Stimulated activated naive B cell treated with anti-CD40 and anti-IgM and Interleukin-4, amounts not matched to agents 10 μg/mL and 1 μg/mL and 100 μg/mL, for 72 hours (primary cell): ENCODE measurements around the gene HP1BP3.
"Not testable (repeated sequence)": the region's sequence is repeated elsewhere in the genome, so short reads cannot be mapped to it uniquely, and the experiment has no call there.

Source experiments
- ATAC-seq, 2 donors: fragments of 150-1000 bp; cut with Tn5 transposase; replicated peaks; 2 replicates each; pipeline ENCODE4 v1.10.0; 2021; ENCODE audit warnings: moderate library complexity in 1 of 2
- DNase-seq: peaks from one replicate; pipeline ENCODE4 v3.0.0; 2021
- H3K27ac Mint-ChIP-seq: one replicate; pipeline ENCODE4 v1.8.0; 2022; ENCODE audit warnings: mild to moderate bottlenecking, mixed read lengths
- H3K27me3 Mint-ChIP-seq, 2 donors: one replicate each; pipeline ENCODE4 v1.8.0; 2022; ENCODE audit warnings: mixed read lengths in 2 of 2
- H3K36me3 Mint-ChIP-seq, 2 donors: one replicate each; pipeline ENCODE4 v1.8.0; 2022; ENCODE audit warnings: mixed read lengths in 2 of 2, mild to moderate bottlenecking in 1 of 2
- H3K4me1 Mint-ChIP-seq, 2 donors: one replicate each; pipeline ENCODE4 v1.8.0; 2022; ENCODE audit warnings: mixed read lengths in 2 of 2, mild to moderate bottlenecking in 1 of 2
- H3K4me3 Mint-ChIP-seq, 2 donors: one replicate each; pipeline ENCODE4 v1.8.0; 2022; ENCODE audit warnings: mild to moderate bottlenecking in 2 of 2, mixed read lengths in 2 of 2, moderate library complexity in 1 of 2
- H3K9me3 Mint-ChIP-seq, 2 donors: one replicate each; pipeline ENCODE4 v1.8.0; 2022; ENCODE audit warnings: mixed read lengths in 2 of 2, mild to moderate bottlenecking in 1 of 2

The HP1BP3 gene

DNA sequence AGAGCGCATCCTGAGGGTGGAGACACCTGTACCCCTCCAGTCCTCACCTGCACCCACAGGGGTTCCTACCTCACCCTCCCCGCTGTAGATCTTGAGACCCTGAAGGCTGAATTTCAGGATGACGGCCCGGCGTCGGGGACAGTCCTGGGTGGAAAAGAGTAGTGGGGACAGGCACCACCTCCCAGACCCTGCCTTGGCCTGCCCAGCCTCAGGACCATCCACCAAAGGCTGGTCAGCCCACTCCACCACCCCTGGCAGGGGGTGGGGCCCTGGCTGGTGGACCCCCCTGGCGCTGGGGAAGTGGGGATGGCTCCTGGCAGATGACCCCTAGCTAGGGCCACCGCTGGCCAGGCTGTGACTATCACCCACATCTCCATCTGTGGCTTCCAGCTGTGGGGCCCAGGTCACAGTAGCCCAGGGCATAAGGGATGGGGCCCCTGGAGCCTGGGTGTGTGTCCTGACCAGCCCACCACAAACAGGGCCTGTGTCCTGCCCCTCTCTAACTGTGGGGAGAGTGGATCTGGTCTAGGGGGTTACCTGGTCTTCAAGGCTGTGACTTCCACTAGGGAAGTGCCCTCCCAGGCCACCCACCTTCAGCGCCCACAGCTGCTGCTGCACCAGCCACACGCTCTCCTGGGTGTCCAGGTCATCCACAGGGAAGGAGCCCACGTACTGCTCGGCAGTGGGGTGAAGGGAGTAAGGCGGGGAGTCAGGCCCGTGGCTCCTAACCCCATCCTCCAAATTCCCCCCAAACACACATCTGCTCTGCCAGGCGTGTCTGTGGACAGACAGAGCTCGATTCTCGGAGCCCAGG lies 60.0 kb downstream of the HP1BP3 start:
- Mint-ChIP-seq H3K4me3 (no peak overlapping the region), H3K27ac (peak overlapping the region; percentile 43), H3K9me3 (no peaks in the 10 kb centered on the region), H3K36me3 (no peaks in the 10 kb centered on the region), H3K27me3 (peaks cover 33 to 42% of the 10 kb centered on the region in 2 donors), H3K4me1 (peaks cover 13 to 29% of the 10 kb centered on the region in 2 donors)
- no peak for ATAC-seq
- no peak for DNase-seq

DNA sequence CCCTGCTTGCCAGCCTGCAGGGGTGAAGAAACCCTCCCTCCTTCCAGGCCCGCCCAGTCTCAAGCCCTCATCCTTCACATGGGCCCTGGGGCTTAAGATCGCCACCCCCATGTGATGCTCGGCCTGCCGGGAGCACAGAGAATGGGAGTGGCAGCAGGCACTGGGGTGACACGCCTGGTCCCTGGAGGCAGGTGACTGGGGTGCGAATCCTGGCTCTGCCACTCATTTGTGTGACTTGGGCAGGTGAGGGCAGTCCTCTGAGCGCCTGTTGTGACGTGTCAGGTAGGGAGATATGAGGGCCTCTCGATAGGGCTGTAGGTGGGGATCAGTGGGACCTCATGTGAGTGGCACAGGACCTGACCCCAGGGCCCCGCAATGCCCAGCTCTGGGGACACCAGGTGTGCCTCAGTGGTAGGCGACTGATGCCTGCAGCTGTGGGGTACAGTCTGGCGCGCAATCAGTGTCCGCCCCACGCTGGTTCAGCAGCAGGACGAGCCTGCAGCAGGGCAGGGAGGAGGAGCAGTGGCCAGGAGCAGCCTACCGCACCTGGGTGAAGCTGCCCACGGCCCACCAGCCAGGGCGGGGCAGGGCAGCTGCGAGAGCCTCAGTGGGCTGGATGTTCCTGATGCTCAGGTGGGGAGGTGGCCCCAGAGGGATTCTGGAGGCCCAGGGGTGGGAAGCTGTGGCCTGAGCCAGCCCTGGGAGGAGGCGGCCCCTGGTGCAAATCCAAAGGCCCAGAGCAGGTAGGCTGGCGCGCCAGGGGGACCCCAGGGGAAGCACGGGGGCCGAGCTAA lies 60.8 kb downstream of the HP1BP3 start:
- Mint-ChIP-seq H3K27me3 (peaks cover 31 to 43% of the 10 kb centered on the region in 2 donors), H3K4me3 (no peak overlapping the region), H3K27ac (peak overlapping the region; percentile 71), H3K4me1 (peaks cover 11 to 26% of the 10 kb centered on the region in 2 donors), H3K9me3 (no peaks in the 10 kb centered on the region), H3K36me3 (no peaks in the 10 kb centered on the region)
- ATAC-seq (no peak), DNase-seq (no peak)

DNA sequence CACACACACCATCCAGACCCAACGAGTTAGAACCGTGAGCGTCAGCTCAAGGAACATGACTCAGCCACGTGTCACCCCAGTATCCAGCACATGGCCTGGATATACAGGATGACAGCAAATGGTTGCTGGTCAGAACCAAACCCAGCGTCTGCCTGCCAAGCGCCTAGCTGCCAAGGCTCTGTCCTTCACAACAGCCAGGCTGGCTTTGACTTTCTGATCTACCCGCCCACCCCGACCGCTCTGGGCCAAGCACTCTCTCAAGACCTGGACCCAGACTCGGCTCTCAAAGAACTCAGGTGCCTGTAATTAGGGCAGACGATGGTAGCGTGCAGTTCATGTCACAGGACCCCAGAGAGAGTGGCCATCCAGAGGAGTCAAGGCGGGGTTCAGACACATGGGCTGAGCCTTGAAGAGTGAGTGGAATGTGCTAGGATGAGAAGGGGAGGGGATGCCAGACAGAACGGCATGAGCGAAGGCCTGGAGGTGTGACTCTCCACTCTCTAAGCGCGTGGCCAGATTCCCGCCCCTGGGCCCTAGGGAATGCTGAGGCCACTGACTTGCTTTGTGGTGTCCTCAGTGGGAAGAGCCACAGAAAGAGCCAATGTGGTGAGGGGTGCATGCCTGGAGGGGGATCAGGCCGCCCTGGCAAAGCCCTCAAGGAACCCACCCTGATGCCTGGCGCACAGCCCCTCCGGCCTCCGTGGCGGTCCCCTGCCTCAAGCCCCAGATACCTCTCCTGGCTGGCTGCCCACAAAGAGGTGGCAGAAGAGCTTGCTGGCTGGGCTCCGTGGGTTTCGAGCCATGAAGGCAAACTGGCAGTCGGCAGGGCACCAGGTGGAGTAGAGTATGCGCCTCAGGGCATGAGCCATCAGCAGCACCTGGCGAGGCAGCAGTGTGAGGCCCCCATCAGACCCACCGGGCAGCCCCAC lies 61.7 kb downstream of the HP1BP3 start:
- Mint-ChIP-seq H3K4me1 (peaks cover 8 to 18% of the 10 kb centered on the region in 2 donors), H3K27ac (no peak overlapping the region), H3K27me3 (peaks cover 24 to 43% of the 10 kb centered on the region in 2 donors), H3K36me3 (no peaks in the 10 kb centered on the region), H3K9me3 (no peaks in the 10 kb centered on the region), H3K4me3 (no peak overlapping the region)
- ATAC-seq (no peak), DNase-seq (no peak)

DNA sequence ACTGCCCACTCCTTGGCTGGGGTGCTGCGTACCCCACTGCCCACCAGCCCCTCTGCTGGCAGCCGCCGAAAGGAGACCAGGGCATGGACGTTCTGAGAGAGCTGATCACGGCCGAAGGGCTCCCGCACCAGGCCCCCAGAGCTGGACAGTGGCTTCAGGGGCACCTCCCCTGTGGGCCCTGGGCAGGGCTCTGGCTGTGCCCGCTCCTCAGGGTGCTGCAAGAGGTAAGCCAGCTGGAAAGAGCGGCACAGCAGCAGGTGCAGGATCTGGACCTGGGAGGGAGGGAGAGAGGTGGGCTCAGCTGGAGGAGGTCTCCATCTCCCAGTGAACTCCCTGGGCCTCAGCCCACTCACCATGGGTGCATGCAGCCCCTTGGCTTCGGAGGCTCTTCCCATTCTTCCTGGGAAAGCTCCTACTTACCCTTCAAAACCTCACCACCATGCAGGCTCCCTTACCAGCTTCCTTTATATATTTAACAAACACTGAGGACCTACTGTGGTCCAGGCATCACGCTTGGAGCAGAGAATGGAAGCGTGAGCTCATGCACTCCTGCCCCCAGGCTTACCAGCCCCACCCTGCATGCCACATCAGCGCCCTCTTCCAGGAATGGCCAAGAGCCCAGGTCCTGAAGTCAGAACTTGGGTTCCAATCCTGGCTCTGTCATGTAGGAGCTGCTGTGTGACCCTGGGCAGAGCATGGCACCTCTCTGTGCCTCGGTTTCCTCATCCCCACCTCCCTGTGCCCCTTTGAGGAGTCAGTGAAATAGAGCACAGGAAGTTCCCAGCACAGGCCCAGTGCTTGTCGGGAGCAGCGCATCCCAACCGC lies 62.5 kb downstream of the HP1BP3 start:
- peaks cover 16 to 37% of the 10 kb centered on the region in 2 donors for H3K27me3 Mint-ChIP-seq
- DNase-seq (no peak), ATAC-seq (no peak)
- no peak overlapping the region for H3K27ac Mint-ChIP-seq
- H3K4me1 Mint-ChIP-seq, result peaks cover 2 to 9% of the 10 kb centered on the region in 2 donors
- H3K9me3 Mint-ChIP-seq, result no peaks in the 10 kb centered on the region
- H3K36me3 Mint-ChIP-seq, result no peaks in the 10 kb centered on the region
- H3K4me3 Mint-ChIP-seq, result no peak overlapping the region

DNA sequence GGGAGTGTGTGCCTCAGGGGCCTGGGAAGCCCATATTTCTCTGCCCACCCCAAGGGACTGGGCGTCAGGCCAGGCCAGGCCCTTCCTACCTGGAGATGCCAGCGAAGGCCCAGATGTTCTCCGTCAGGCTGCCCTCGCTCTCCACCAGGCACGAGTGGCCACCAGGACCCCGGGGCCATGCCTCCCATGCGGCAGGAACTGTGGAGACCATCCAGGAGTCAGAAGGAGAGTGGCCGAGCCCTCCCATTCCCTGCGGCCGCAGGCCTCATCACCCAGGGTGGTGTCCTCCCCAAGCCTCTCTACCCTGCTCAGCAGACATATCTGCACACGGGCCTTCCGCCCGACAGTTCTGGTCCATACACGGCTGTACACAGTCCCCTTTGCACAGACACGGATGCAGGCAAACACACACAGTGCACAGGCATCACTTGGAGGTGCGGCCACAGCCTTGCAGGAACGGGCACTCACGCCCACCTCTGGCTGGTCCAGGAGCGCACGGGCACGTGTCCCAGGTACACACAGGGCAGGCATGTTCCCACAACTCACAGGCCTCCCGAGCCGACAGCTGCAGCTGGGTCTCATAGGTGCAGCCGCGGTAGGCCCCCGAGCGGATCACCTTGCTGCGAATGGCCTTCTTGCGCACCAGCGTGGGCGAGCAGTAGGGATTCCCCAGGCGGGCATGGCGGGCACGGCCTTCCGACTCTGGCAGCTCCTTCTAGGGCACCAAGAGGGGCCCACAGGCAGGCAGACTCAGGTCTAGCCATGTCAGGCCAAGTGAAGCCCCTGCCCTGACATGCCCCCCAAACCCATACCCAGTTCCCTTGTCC lies 63.4 kb downstream of the HP1BP3 start:
- Mint-ChIP-seq H3K27ac (no peak overlapping the region), H3K4me3 (no peak overlapping the region), H3K9me3 (no peaks in the 10 kb centered on the region), H3K27me3 (peaks cover 13 to 34% of the 10 kb centered on the region in 2 donors), H3K36me3 (no peaks in the 10 kb centered on the region), H3K4me1 (peaks cover 4 to 7% of the 10 kb centered on the region in 2 donors)
- DNase-seq (no peak), ATAC-seq (no peak)

DNA sequence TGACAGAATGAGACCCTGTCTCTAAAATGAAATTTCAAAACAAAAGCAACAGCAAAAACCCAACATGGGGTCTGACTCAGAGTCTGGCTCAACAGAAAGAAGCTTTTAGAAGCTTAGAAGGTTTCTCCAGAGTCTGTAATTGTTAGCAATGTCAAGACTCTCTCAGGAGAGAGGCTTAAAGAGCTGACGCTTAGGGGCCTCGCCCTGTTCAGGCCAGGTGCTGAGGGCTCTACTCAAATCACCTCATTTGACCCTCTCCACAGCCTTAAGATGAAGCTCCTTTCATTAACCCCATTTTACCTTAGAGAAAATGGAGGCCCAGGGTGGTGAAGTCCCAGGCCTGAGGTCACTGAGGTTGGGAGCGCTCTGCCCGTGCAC lies 64.0 kb downstream of the HP1BP3 start:
- ATAC-seq (no peak), DNase-seq (no peak)
- Mint-ChIP-seq H3K9me3 (no peaks in the 10 kb centered on the region), H3K27me3 (peaks cover 9 to 34% of the 10 kb centered on the region in 2 donors), H3K4me3 (no peak overlapping the region), H3K36me3 (no peaks in the 10 kb centered on the region), H3K4me1 (peaks cover 6 to 7% of the 10 kb centered on the region in 2 donors), H3K27ac (no peak overlapping the region)

DNA sequence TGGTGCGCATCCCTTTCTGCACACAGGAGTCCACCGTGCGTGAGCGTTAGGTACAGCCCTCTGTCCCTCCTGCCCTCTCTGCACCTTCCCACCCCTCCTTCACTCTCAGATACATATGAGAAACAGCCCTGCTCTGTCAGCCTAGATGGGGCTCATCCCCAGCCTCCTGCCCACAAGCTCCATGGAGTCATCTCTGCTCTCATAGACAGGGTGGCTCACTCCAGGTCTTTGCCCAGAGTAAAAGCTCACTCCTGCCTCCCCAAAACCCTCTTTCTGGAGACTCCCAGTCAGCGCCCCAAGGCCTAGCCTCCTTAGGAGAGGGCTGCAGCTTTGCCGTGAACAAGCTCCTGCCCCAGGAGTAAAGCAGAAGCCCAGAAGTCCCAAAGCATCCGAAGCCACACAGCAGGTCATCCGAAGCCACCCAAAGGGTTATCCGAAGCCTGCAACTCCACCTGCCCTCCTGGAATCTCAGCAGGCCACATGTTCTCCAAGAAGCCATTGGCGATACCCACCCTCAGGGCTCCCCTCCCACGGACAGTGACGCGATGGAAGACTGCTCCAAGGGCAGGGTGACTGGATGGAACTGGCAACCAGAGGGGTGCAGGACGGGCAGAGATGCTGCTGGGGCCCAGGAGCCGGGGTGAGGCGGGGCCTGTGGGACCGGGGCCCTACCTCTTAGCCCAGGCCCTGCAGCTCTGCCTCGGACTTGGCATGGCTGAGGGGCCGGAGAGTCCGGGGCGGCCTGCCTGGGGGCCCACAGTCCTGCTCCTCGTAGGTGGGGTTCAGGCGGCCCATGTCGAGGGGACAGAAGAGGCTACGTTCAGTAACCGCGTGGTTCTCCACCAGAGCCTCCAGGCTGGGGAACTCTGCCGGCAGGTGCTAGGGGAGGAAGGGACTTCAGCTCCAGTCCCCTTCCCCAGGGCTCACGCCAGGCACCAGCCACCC lies 65.7 kb downstream of the HP1BP3 start:
- no peak overlapping the region for H3K27ac Mint-ChIP-seq
- H3K9me3 Mint-ChIP-seq, result no peaks in the 10 kb centered on the region
- H3K27me3 Mint-ChIP-seq, result peaks cover 11 to 40% of the 10 kb centered on the region in 2 donors
- no peak for DNase-seq
- ATAC-seq, result no peak
- H3K36me3 Mint-ChIP-seq, result peaks cover 0 to under 1% of the 10 kb centered on the region in 2 donors
- peaks cover 7 to 8% of the 10 kb centered on the region in 2 donors for H3K4me1 Mint-ChIP-seq
- no peak overlapping the region for H3K4me3 Mint-ChIP-seq

DNA sequence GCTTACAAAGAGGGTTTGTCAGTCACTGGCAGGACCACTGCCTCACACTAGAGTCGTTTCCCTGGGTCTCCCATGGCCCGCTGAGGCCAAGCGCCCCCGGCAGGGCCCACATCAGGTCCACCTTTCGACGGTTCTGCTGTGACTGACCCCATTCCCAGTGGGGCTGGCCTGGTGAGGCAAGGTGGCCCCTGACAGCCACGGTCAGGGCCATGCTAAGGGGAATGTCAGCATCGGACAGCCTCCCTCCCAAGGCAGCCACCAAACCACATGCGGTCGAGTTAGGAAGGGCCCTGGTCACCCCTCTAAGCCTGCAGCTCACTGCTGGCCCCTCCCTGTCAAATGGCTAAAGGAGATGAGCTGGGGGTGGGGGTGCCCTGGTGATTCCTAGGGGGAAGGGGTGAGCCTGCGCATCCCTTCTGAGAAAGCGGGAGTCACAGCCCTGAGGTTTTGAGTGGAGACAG lies 66.4 kb downstream of the HP1BP3 start:
- no peak for DNase-seq
- ATAC-seq, result no peak
- no peak overlapping the region for H3K27ac Mint-ChIP-seq
- peaks cover 10 to 12% of the 10 kb centered on the region in 2 donors for H3K4me1 Mint-ChIP-seq
- peaks cover 0 to 4% of the 10 kb centered on the region in 2 donors for H3K36me3 Mint-ChIP-seq
- no peak overlapping the region for H3K4me3 Mint-ChIP-seq
- peaks cover 17 to 47% of the 10 kb centered on the region in 2 donors for H3K27me3 Mint-ChIP-seq
- no peaks in the 10 kb centered on the region for H3K9me3 Mint-ChIP-seq

DNA sequence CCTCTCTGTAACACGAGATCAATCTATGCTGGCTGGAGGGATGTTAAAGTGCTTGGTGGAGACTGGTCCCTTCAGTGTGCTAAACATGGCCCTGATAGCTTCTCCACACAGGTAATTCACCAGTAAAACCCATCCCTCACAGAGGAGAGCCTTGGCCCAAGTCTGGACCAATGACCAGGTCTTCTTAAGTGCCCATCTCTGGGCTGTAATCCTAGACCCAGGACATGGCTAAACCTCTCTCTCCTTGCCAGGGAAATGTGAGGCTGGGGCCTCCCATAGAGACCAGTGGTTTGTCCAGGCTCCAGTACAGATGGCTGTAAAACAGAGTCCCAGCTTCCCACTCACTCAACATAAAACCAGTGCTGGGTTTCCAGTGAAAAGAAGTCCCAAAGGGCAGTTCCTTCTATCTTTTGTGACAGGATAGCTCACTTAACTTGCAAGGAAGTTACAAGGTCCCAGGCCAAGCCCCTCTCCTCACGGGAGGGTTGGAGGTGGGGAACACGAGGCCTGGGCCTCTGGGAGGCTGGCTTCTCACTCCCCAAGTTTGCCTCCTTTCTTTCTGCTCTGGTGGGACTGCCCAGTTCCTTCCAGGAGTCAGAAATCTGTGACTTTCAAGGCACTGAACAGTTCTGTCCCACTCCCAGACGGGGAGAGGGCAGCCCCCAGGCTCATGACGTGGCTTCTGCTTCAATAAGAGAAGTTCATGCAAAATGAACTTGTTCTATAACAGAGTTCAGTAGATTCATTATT lies 67.1 kb downstream of the HP1BP3 start:
- Mint-ChIP-seq H3K36me3 (peaks cover 0 to 4% of the 10 kb centered on the region in 2 donors), H3K9me3 (no peaks in the 10 kb centered on the region), H3K4me1 (peaks cover 10 to 12% of the 10 kb centered on the region in 2 donors), H3K27me3 (peaks cover 20 to 53% of the 10 kb centered on the region in 2 donors), H3K4me3 (no peak overlapping the region), H3K27ac (peak overlapping the region; percentile 22)
- ATAC-seq (no peak), DNase-seq (no peak)

DNA sequence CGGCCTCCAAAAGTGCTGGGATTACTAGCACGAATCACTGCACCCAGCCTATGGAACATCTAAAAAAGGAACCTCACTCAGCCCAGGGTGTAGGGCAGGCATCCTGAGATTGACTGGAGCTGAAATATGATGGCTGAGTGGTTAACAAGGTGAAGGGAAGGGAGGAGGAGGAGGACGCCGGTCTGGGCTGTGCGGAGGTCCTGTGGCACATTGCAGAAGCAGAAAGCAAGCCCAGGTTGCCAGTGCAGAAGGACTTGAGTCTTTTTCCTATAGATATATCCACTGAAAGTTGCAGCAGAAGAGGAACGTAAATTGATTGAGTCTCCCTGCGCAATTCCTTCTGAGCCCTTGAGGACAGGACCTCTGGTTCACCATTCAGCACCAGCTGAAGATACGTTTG lies 67.8 kb downstream of the HP1BP3 start:
- ATAC-seq (no peak), DNase-seq (no peak)
- Mint-ChIP-seq H3K27ac (no peak overlapping the region), H3K4me3 (no peak overlapping the region), H3K9me3 (no peaks in the 10 kb centered on the region), H3K36me3 (peaks cover 0 to 4% of the 10 kb centered on the region in 2 donors), H3K27me3 (peaks cover 20 to 57% of the 10 kb centered on the region in 2 donors), H3K4me1 (peaks cover 10 to 12% of the 10 kb centered on the region in 2 donors)

DNA sequence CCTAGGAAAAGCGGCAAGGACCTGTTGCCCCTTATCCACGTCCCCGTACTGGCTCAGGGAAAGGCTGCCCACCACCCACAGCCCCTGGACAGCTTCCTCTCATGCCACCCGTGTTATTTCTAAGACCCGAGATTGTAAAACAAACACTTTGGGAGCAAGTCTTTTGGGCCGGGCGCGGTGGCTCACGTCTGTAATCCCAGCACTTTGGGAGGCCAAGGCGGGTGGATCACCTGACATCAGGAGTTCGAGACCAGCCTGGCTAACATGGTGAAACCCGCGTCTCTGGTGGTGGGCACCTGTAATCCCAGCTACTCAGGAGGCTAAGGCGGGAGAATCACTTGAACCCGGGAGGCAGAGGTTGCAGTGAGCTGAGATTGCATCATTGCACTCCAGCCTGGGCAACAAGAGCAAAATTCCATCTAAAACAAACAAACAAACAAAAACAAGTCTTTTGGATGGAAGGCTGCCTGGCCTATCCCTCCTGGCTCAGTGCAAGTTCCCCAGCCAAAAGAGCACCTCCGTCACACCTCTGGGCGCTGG lies 68.7 kb downstream of the HP1BP3 start:
- peak overlapping the region; percentile 42 for H3K27ac Mint-ChIP-seq
- H3K36me3 Mint-ChIP-seq, H3K9me3 Mint-ChIP-seq, DNase-seq, ATAC-seq: not testable (repeated sequence)
- peak overlapping the region; percentile 74 to 79 for H3K4me3 Mint-ChIP-seq
- H3K4me1 Mint-ChIP-seq, result peaks cover 10 to 12% of the 10 kb centered on the region in 2 donors
- peaks cover 20 to 57% of the 10 kb centered on the region in 2 donors for H3K27me3 Mint-ChIP-seq
